ENCODE measurements around the gene CCDC171. TPM values are rescaled to one million over a fixed set of nuclear protein-coding genes. Genes with fewer than 3 reads are reported as not detected.

The CCDC171 gene
- total RNA-seq, 2 experiments from 2014 or later = 10.4 to 18.2 TPM

DNA sequence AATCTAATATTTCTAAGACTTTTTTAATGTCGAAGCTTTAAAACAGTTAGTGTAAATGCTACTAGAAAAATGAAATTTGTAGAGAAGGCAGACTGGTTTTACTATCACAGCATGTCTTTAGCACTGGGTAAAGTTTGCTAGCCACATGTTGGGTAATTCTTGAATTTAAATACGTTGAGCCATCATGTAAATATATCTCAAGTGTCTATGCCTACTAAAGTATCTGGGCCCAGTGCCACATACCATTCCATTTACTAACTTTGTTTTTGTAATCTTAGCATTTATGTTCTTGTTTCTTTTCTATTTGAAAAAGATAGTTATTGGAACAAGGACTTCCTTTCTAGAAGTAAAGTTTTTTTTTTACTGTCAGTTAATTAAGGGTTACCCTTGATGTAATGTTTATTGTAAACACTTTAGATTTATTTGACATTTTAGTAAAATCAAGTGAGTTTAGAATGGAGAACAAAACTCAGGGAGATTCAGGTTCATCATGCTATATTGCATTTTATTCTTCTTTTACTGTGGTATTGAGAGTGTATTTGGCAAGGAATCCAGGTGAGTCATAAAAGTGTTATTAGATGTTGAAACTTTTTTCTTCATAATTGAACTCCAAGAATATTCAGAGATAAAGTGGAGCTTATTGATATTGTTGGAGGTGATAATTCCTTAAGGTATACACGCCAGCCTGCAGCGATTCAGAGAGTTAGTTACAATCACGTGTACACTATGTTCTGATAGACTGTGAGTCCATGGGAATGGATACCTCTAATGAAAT, 182.4 kb downstream of the CCDC171 start:
- TF ChIP-seq, protein P1, sequence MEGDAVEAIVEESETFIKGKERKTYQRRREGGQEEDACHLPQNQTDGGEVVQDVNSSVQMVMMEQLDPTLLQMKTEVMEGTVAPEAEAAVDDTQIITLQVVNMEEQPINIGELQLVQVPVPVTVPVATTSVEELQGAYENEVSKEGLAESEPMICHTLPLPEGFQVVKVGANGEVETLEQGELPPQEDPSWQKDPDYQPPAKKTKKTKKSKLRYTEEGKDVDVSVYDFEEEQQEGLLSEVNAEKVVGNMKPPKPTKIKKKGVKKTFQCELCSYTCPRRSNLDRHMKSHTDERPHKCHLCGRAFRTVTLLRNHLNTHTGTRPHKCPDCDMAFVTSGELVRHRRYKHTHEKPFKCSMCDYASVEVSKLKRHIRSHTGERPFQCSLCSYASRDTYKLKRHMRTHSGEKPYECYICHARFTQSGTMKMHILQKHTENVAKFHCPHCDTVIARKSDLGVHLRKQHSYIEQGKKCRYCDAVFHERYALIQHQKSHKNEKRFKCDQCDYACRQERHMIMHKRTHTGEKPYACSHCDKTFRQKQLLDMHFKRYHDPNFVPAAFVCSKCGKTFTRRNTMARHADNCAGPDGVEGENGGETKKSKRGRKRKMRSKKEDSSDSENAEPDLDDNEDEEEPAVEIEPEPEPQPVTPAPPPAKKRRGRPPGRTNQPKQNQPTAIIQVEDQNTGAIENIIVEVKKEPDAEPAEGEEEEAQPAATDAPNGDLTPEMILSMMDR (conservative IDR thresholded peaks at IDR 0.05; ENCODE audit: low read length) = no peak
- TF ChIP-seq EZH2phosphoT487 (IDR thresholded peaks at IDR 0.05; ENCODE audit: borderline replicate concordance, low read depth, low read length) = no peak
- Histone ChIP-seq H3K36me3 (ENCODE audit: insufficient read depth, low read length) (no peaks in the 10 kb centered on the region), H3K9me2 (ENCODE audit: insufficient read depth, low read length) (no peaks in the 10 kb centered on the region), H3K79me2 (ENCODE audit: insufficient read depth, low read depth, low read length) (no peaks in the 10 kb centered on the region), H3K4me2 (ENCODE audit: low read length) (no peak overlapping the region), H2AFZ (ENCODE audit: low read length) (no peak overlapping the region), H4K20me1 (ENCODE audit: insufficient read depth, low read length) (no peaks in the 10 kb centered on the region), H3K4me1 (ENCODE audit: insufficient read depth, low read length, poor library complexity, severe bottlenecking) (no peaks in the 10 kb centered on the region), H3K4me3 (ENCODE audit: low read depth, low read length, poor library complexity, severe bottlenecking) (no peak overlapping the region), H3K27ac (ENCODE audit: low read depth, low read length, poor library complexity, severe bottlenecking) (no peak overlapping the region), H3K9me3 (ENCODE audit: low read length) (no peaks in the 10 kb centered on the region)
- POLR2A ChIA-PET = interaction anchor here (0.5 to 0.7 kb wide), 2 partner anchors 15 to 19 kb away, joined by 3 to 4 read pairs; no protein-coding TSS in a partner anchor
- intact Hi-C loops (cut with micrococcal nuclease; ENCODE audit: unreplicated experiment) = no loop called here
- no peak for DNase-seq (ENCODE audit: low spot score)
- BruUV-seq (replicated peaks) = no TSS peak
- CTCF ChIA-PET (ENCODE audit: unreplicated experiment) = no interaction called here

DNA sequence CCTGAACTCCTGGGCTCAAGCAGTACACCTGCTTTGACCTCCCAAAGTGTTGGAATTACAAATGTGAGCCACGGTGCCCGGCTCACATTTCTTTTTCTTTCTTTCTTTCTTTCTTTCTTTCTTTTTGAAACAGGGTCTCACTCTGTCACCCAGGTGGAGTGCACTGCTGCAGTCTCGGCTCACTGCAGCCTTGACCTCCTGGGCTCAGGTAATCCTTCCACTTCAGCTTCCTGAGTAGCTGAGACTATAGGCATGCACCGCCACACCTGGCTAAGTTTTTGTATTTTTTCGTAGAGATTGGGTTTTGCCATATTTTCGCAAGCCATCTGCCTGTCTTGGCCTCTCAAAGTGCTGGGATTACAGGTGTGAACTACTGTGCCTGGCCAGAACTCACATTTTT, 183.7 kb downstream of the CCDC171 start:
- ChIA-PET CTCF (ENCODE audit: unreplicated experiment) (no interaction called here), POLR2A (interaction anchor here (0.6 kb wide), 1 partner anchor 9 kb away, joined by 3 read pairs; no protein-coding TSS in a partner anchor)
- BruUV-seq (replicated peaks) = no TSS peak

More for the DNA sequence above, 183.7 kb downstream of the CCDC171 start:
- Histone ChIP-seq H3K4me2 (ENCODE audit: low read length) (no peak overlapping the region), H3K4me3 (ENCODE audit: low read depth, low read length, poor library complexity, severe bottlenecking) (no peak overlapping the region), H4K20me1 (ENCODE audit: insufficient read depth, low read length) (no peaks in the 10 kb centered on the region), H3K79me2 (ENCODE audit: insufficient read depth, low read depth, low read length) (no peaks in the 10 kb centered on the region), H3K9me2 (ENCODE audit: insufficient read depth, low read length) (no peaks in the 10 kb centered on the region), H3K36me3 (ENCODE audit: insufficient read depth, low read length) (no peaks in the 10 kb centered on the region), H3K9me3 (ENCODE audit: low read length) (no peaks in the 10 kb centered on the region), H3K4me1 (ENCODE audit: insufficient read depth, low read length, poor library complexity, severe bottlenecking) (no peaks in the 10 kb centered on the region), H2AFZ (ENCODE audit: low read length) (no peak overlapping the region), H3K27ac (ENCODE audit: low read depth, low read length, poor library complexity, severe bottlenecking) (no peak overlapping the region)
- no peak for TF ChIP-seq EZH2phosphoT487 (IDR thresholded peaks at IDR 0.05; ENCODE audit: borderline replicate concordance, low read depth, low read length)
- TF ChIP-seq, protein P1 (conservative IDR thresholded peaks at IDR 0.05; ENCODE audit: low read length) = no peak
- intact Hi-C loops (cut with micrococcal nuclease; ENCODE audit: unreplicated experiment) = no loop called here
- DNase-seq (ENCODE audit: low spot score) = no peak
